ENCODE data around the gene JAZF1.

DNA sequence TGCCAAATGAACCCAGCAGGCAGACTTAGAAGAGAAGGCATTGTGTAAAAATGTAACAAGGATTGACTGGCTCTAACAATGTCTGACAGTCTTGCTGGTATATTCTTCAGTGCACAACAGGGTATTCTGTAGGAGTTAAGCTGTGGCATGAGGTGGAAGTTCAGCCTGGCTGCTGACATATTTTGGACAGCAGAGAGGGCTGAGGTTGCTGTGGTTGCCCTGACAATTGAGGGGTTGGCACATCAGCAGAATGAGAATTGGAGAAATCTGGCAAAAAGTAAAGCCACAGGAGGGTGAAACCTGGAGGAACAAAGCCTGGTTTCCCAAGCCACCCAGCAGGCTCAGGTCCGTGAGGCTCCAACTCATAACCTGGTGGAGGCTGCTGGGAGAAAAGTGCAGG lies 220.2 kb downstream of the JAZF1 start:
- TF ChIP-seq TCF4 (CRISPR knock-in tag; IDR thresholded peaks at IDR 0.05; ENCODE audit: borderline replicate concordance) (no peak), BACH2 (CRISPR knock-in tag; IDR thresholded peaks at IDR 0.05; ENCODE audit: borderline replicate concordance) (no peak), ZNF70 (CRISPR knock-in tag; IDR thresholded peaks at IDR 0.05) (no peak), RARB (CRISPR knock-in tag; IDR thresholded peaks at IDR 0.05) (no peak), ARNTL (CRISPR knock-in tag; IDR thresholded peaks at IDR 0.05; ENCODE audit: borderline replicate concordance, low read depth) (no peak), OSR1 (CRISPR knock-in tag; IDR thresholded peaks at IDR 0.05) (no peak), ZNF565 (CRISPR knock-in tag; conservative IDR thresholded peaks at IDR 0.05; ENCODE audit: low read depth) (no peak), ZFP30 (CRISPR knock-in tag; IDR thresholded peaks at IDR 0.05) (no peak), ZNF8 (CRISPR knock-in tag; IDR thresholded peaks at IDR 0.05) (no peak), TOX (CRISPR knock-in tag; IDR thresholded peaks at IDR 0.05; ENCODE audit: borderline replicate concordance) (no peak), ESRRG (CRISPR knock-in tag; IDR thresholded peaks at IDR 0.05) (no peak)
- TF ChIP-seq, protein P1, sequence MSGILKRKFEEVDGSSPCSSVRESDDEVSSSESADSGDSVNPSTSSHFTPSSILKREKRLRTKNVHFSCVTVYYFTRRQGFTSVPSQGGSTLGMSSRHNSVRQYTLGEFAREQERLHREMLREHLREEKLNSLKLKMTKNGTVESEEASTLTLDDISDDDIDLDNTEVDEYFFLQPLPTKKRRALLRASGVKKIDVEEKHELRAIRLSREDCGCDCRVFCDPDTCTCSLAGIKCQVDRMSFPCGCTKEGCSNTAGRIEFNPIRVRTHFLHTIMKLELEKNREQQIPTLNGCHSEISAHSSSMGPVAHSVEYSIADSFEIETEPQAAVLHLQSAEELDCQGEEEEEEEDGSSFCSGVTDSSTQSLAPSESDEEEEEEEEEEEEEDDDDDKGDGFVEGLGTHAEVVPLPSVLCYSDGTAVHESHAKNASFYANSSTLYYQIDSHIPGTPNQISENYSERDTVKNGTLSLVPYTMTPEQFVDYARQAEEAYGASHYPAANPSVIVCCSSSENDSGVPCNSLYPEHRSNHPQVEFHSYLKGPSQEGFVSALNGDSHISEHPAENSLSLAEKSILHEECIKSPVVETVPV (CRISPR knock-in tag; IDR thresholded peaks at IDR 0.05), result no peak
- TF ChIP-seq, protein P2, sequence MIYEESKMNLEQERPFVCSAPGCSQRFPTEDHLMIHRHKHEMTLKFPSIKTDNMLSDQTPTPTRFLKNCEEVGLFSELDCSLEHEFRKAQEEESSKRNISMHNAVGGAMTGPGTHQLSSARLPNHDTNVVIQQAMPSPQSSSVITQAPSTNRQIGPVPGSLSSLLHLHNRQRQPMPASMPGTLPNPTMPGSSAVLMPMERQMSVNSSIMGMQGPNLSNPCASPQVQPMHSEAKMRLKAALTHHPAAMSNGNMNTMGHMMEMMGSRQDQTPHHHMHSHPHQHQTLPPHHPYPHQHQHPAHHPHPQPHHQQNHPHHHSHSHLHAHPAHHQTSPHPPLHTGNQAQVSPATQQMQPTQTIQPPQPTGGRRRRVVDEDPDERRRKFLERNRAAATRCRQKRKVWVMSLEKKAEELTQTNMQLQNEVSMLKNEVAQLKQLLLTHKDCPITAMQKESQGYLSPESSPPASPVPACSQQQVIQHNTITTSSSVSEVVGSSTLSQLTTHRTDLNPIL (CRISPR knock-in tag; IDR thresholded peaks at IDR 0.05; ENCODE audit: low read depth), result no peak
- TF ChIP-seq, protein P3, sequence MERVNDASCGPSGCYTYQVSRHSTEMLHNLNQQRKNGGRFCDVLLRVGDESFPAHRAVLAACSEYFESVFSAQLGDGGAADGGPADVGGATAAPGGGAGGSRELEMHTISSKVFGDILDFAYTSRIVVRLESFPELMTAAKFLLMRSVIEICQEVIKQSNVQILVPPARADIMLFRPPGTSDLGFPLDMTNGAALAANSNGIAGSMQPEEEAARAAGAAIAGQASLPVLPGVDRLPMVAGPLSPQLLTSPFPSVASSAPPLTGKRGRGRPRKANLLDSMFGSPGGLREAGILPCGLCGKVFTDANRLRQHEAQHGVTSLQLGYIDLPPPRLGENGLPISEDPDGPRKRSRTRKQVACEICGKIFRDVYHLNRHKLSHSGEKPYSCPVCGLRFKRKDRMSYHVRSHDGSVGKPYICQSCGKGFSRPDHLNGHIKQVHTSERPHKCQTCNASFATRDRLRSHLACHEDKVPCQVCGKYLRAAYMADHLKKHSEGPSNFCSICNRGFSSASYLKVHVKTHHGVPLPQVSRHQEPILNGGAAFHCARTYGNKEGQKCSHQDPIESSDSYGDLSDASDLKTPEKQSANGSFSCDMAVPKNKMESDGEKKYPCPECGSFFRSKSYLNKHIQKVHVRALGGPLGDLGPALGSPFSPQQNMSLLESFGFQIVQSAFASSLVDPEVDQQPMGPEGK (CRISPR knock-in tag; IDR thresholded peaks at IDR 0.05; ENCODE audit: borderline replicate concordance), result no peak
